Measurements from ENCODE around the gene MAK.
A peak's percentile ranks its signal among the peaks of the same experiment; 100 is the strongest.

MAK gene

GRCh38 chr6:10720265-10720959 is 117.9 kb downstream of the MAK start:
- H3K4me3 ChIP-seq (ENCODE audit: low read depth in 1 of 2, low read length in 2 of 2): peak overlapping the region; percentile 54 to 72
- peak overlapping the region; percentile 82 for H2AFZ ChIP-seq (ENCODE audit: low read depth, low read length)

GRCh38 chr6:10719964-10720264 is 118.4 kb downstream of the MAK start:
- Histone ChIP-seq H3K4me2 (ENCODE audit: insufficient read depth, low read length) (peak overlapping the region; percentile 61), H3K36me3 (ENCODE audit: insufficient read depth, low read length) (0 out of 2 replicates have a peak, but pooled peaks cover 4% of the 10 kb centered on the region), H3K27ac (ENCODE audit: low read length) (peak overlapping the region; percentile 95)

More at GRCh38 chr6:10720265-10720959, 117.9 kb downstream of the MAK start:
- Histone ChIP-seq H3K4me2 (ENCODE audit: insufficient read depth, low read length) (peak overlapping the region; percentile 61), H3K9me3 (ENCODE audit: insufficient read depth, low read length, severe bottlenecking) (peaks cover 11% of the 10 kb centered on the region), H3K27ac (ENCODE audit: low read length) (peak overlapping the region; percentile 95), H3K79me2 (ENCODE audit: insufficient read depth, low read length) (peaks cover 42% of the 10 kb centered on the region), H4K20me1 (ENCODE audit: insufficient read depth, low read length) (no peaks in the 10 kb centered on the region), H3K4me1 (ENCODE audit: insufficient read depth, low read length) (peaks cover 56% of the 10 kb centered on the region), H3K27me3 (ENCODE audit: insufficient read depth, low read length, poor library complexity) (no peaks in the 10 kb centered on the region), H3K9ac (ENCODE audit: low read depth, low read length) (peak overlapping the region; percentile 91), H3K36me3 (ENCODE audit: insufficient read depth, low read length) (peaks cover 9% of the 10 kb centered on the region)
- peak; percentile 47 for ATAC-seq (ENCODE audit: insufficient read depth, low read depth)
- TF ChIP-seq EZH2 (IDR thresholded peaks at IDR 0.05; ENCODE audit: borderline replicate concordance, low read depth, low read length, severe bottlenecking) (no peak), CTCF (IDR thresholded peaks at IDR 0.05; ENCODE audit: borderline replicate concordance, extremely low read depth, low read length, poor library complexity, severe bottlenecking) (no peak)
- peak; percentile 82 for DNase-seq

GRCh38 chr6:10719296-10719963 is 118.9 kb downstream of the MAK start:
- Histone ChIP-seq H3K27ac (ENCODE audit: low read length) (peak overlapping the region; percentile 95), H2AFZ (ENCODE audit: low read depth, low read length) (peak overlapping the region; percentile 82), H3K36me3 (ENCODE audit: insufficient read depth, low read length) (no peaks in the 10 kb centered on the region), H4K20me1 (ENCODE audit: insufficient read depth, low read length) (no peaks in the 10 kb centered on the region), H3K4me2 (ENCODE audit: insufficient read depth, low read length) (peak overlapping the region; percentile 61), H3K4me3 (ENCODE audit: low read depth in 1 of 2, low read length in 2 of 2) (peak overlapping the region; percentile 54 to 72; a peak in 3 of 4 replicates), H3K4me1 (ENCODE audit: insufficient read depth, low read length) (peaks cover 47% of the 10 kb centered on the region), H3K9ac (ENCODE audit: low read depth, low read length) (peak overlapping the region; percentile 91), H3K27me3 (ENCODE audit: insufficient read depth, low read length, poor library complexity) (no peaks in the 10 kb centered on the region), H3K79me2 (ENCODE audit: insufficient read depth, low read length) (peaks cover 34% of the 10 kb centered on the region), H3K9me3 (ENCODE audit: insufficient read depth, low read length, severe bottlenecking) (peaks cover 11% of the 10 kb centered on the region)
- TF ChIP-seq CTCF (IDR thresholded peaks at IDR 0.05; ENCODE audit: borderline replicate concordance, extremely low read depth, low read length, poor library complexity, severe bottlenecking) (peak; percentile 7), EZH2 (IDR thresholded peaks at IDR 0.05; ENCODE audit: borderline replicate concordance, low read depth, low read length, severe bottlenecking) (no peak)
- peak; percentile 69 for DNase-seq
- no peak for ATAC-seq (ENCODE audit: insufficient read depth, low read depth)

More at GRCh38 chr6:10719964-10720264, 118.4 kb downstream of the MAK start:
- H3K4me1 ChIP-seq (ENCODE audit: insufficient read depth, low read length): peaks cover 52% of the 10 kb centered on the region
- ATAC-seq (ENCODE audit: insufficient read depth, low read depth) (no peak; the same call in 1 of the 3 replicates), DNase-seq (no peak)
- no peaks in the 10 kb centered on the region for H4K20me1 ChIP-seq (ENCODE audit: insufficient read depth, low read length)
- peak overlapping the region; percentile 54 to 72 for H3K4me3 ChIP-seq (ENCODE audit: low read depth in 1 of 2, low read length in 2 of 2)
- no peaks in the 10 kb centered on the region for H3K27me3 ChIP-seq (ENCODE audit: insufficient read depth, low read length, poor library complexity)
- peak overlapping the region; percentile 82 for H2AFZ ChIP-seq (ENCODE audit: low read depth, low read length)
- H3K79me2 ChIP-seq (ENCODE audit: insufficient read depth, low read length): peaks cover 39% of the 10 kb centered on the region
- H3K9me3 ChIP-seq (ENCODE audit: insufficient read depth, low read length, severe bottlenecking): peaks cover 11% of the 10 kb centered on the region
- peak overlapping the region; percentile 91 for H3K9ac ChIP-seq (ENCODE audit: low read depth, low read length)
- TF ChIP-seq EZH2 (IDR thresholded peaks at IDR 0.05; ENCODE audit: borderline replicate concordance, low read depth, low read length, severe bottlenecking): no peak
- no peak for TF ChIP-seq CTCF (IDR thresholded peaks at IDR 0.05; ENCODE audit: borderline replicate concordance, extremely low read depth, low read length, poor library complexity, severe bottlenecking)

Data from DND-41 (cell line).